WTC11 (cell line): ENCODE data around the gene GNG2. TPM values are rescaled to one million over a fixed set of nuclear protein-coding genes. Genes with fewer than 3 reads are reported as not detected.

ENCODE experiments used
- ATAC-seq: fragments of 200-7000 bp; cut with Tn5 transposase; 2 replicates; pipeline ENCODE4 v1.10.0; 2021; ENCODE audit warnings: mild to moderate bottlenecking, moderate library complexity
- CTCF ChIA-PET: fragments of 300-600 bp; sonication (Branson Sonifier 250); formaldehyde crosslinking; loops from one replicate; lab custom pipeline; 2021; ENCODE audit warnings: antibody characterized with exemption; lab: Charles Lee
- POLR2A ChIA-PET: fragments of 350-600 bp; sonication (Branson Sonifier 250); formaldehyde crosslinking; loops from one replicate; lab custom pipeline; 2021; ENCODE audit warnings: antibody characterized with exemption; lab: Charles Lee
- DNase-seq: peaks from one replicate; pipeline ENCODE4 v3.0.0; 2021; ENCODE audit warnings: low spot score
- H3K27ac Mint-ChIP-seq: 2 replicates; pipeline ENCODE4 v1.8.0; 2021; ENCODE audit warnings: mixed read lengths
- H3K27me3 Mint-ChIP-seq: 2 replicates; pipeline ENCODE4 v1.8.0; 2021; ENCODE audit warnings: low read depth, mild to moderate bottlenecking, moderate library complexity, mixed read lengths
- H3K36me3 Mint-ChIP-seq: 2 replicates; pipeline ENCODE4 v1.8.0; 2021; ENCODE audit warnings: mixed read lengths
- H3K4me1 Mint-ChIP-seq: 2 replicates; pipeline ENCODE4 v1.8.0; 2022; ENCODE audit warnings: mixed read lengths
- H3K4me3 Mint-ChIP-seq: 2 replicates; pipeline ENCODE4 v1.8.0; 2021; ENCODE audit warnings: mild to moderate bottlenecking, moderate library complexity, mixed read lengths
- H3K9me3 Mint-ChIP-seq: 2 replicates; pipeline ENCODE4 v1.8.0; 2021; ENCODE audit warnings: mixed read lengths
- FOXP1 ChIP-seq: sonication (generic); formaldehyde crosslinking; IDR thresholded peaks from 2 replicates; pipeline ENCODE4 v1.8.0; 2022; ENCODE audit warnings: missing genetic modification reagents, mild to moderate bottlenecking, moderate library complexity, borderline replicate concordance
- HMGA2 ChIP-seq: fragments of 250-450 bp; sonication (Bioruptor Pico); IDR thresholded peaks from 2 replicates; pipeline ENCODE4 v1.4.0; 2021; ENCODE audit warnings: mild to moderate bottlenecking, moderate library complexity
- IRF2 ChIP-seq: sonication (generic); formaldehyde crosslinking; IDR thresholded peaks from 2 replicates; pipeline ENCODE4 v1.8.0; 2022; ENCODE audit warnings: low read depth, missing genetic modification reagents, borderline replicate concordance
- KAT7 ChIP-seq: sonication (generic); formaldehyde crosslinking; IDR thresholded peaks from 2 replicates; pipeline ENCODE4 v1.8.1; 2023; ENCODE audit warnings: missing genetic modification reagents, mild to moderate bottlenecking, borderline replicate concordance
- MYBL2 ChIP-seq: sonication (generic); formaldehyde crosslinking; IDR thresholded peaks from 2 replicates; pipeline ENCODE4 v1.8.1; 2023; ENCODE audit warnings: mild to moderate bottlenecking, moderate library complexity, missing genetic modification reagents
- NFE2L1 ChIP-seq: sonication (generic); formaldehyde crosslinking; IDR thresholded peaks from 2 replicates; pipeline ENCODE4 v1.8.1; 2023; ENCODE audit warnings: missing genetic modification reagents
- OVOL2 ChIP-seq: fragments of 250-450 bp; sonication (Bioruptor Pico); IDR thresholded peaks from 2 replicates; pipeline ENCODE4 v1.9.0; 2021; ENCODE audit warnings: mild to moderate bottlenecking, borderline replicate concordance
- PRRX2 ChIP-seq: fragments of 250-450 bp; sonication (Bioruptor Pico); IDR thresholded peaks from 2 replicates; pipeline ENCODE4 v1.8.0; 2021; ENCODE audit warnings: mild to moderate bottlenecking
- RELA ChIP-seq: sonication (generic); formaldehyde crosslinking; IDR thresholded peaks from 2 replicates; pipeline ENCODE4 v1.8.1; 2022; ENCODE audit warnings: missing genetic modification reagents, mild to moderate bottlenecking, borderline replicate concordance
- RORB ChIP-seq: fragments of 250-450 bp; sonication (Bioruptor Pico); IDR thresholded peaks from 2 replicates; pipeline ENCODE4 v1.9.0; 2021; ENCODE audit warnings: mild to moderate bottlenecking
- SP1 ChIP-seq: sonication (generic); formaldehyde crosslinking; conservative IDR thresholded peaks from 2 replicates; pipeline ENCODE4 v1.8.1; 2022; ENCODE audit warnings: missing genetic modification reagents
- TCF7 ChIP-seq: sonication (generic); formaldehyde crosslinking; IDR thresholded peaks from 2 replicates; pipeline ENCODE4 v1.8.0; 2022; ENCODE audit warnings: mild to moderate bottlenecking, low read depth, missing genetic modification reagents, moderate library complexity
- TP53 ChIP-seq: sonication (generic); formaldehyde crosslinking; IDR thresholded peaks from 2 replicates; pipeline ENCODE4 v1.8.1; 2023; ENCODE audit warnings: mild to moderate bottlenecking, missing genetic modification reagents
- ZNF219 ChIP-seq: sonication (generic); formaldehyde crosslinking; IDR thresholded peaks from 2 replicates; pipeline ENCODE4 v1.8.0; 2023; ENCODE audit warnings: missing genetic modification reagents, mild to moderate bottlenecking, borderline replicate concordance
- total RNA-seq: library from RNA; stranded (reverse); gene quantifications from 3 replicates; pipeline ENCODE4 v1.2.3, GENCODE V29; 2021
- TF ChIP-seq, protein P1 (sequence below): sonication (generic); formaldehyde crosslinking; IDR thresholded peaks from 2 replicates; pipeline ENCODE4 v1.8.0; 2022; ENCODE audit warnings: missing genetic modification reagents
- TF ChIP-seq, protein P2 (sequence below): fragments of 250-450 bp; sonication (Bioruptor Pico); IDR thresholded peaks from 2 replicates; pipeline ENCODE4 v2.1.2; 2022; ENCODE audit warnings: mild to moderate bottlenecking, moderate library complexity
- TF ChIP-seq, protein P3 (sequence below): sonication (generic); formaldehyde crosslinking; IDR thresholded peaks from 2 replicates; pipeline ENCODE4 v1.8.1; 2022; ENCODE audit warnings: low read depth, mild to moderate bottlenecking, moderate library complexity, missing genetic modification reagents, borderline replicate concordance
- TF ChIP-seq, protein P4 (sequence below): sonication (generic); formaldehyde crosslinking; IDR thresholded peaks from 2 replicates; pipeline ENCODE4 v1.8.1; 2023; ENCODE audit warnings: mild to moderate bottlenecking, missing genetic modification reagents, borderline replicate concordance
- TF ChIP-seq, protein P5 (sequence below): sonication (generic); formaldehyde crosslinking; IDR thresholded peaks from 2 replicates; pipeline ENCODE4 v1.8.1; 2022; ENCODE audit warnings: missing genetic modification reagents, borderline replicate concordance

The GNG2 gene
- total RNA-seq, 1 experiment from 2014 or later, result 10.7 TPM

DNA sequence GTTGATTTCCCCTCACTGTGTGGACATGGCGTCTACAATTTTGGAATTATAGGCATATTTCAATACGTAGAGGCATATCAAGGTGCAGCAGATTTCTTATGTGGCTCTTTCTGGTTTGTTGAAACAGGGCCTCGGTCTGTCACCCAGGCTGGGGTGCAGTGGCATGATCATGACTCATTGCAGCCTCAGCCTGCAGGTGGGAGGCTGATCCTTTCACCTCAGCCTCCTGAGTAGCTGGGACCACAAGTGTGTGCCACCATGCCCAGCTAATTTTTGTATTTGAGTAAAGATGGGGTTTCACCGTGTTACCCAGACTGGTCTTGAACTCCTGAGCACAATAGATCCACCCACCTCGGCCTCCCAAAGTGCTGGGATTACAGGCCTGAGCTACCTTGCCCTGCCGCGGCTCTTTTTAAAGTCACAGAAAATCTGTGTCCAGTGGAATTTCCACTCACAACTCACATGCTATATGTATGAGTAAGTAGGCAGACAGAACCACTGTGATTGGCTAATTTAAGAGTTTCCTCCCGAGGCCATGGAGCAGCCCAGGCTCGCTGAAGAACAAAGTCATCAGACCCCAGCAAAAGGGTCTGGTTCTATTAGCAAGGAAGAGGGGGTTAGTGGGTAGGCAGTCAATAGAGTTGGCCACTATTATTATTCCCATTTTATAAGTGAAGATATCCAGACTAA is 9.1 kb downstream of the GNG2 start:
- H3K4me3 Mint-ChIP-seq, result no peak overlapping the region
- DNase-seq, result no peak
- H3K4me1 Mint-ChIP-seq, result peaks cover 10% of the 10 kb centered on the region
- no peaks in the 10 kb centered on the region for H3K36me3 Mint-ChIP-seq
- ChIA-PET POLR2A (no interaction called here), CTCF (no interaction called here)
- TF ChIP-seq RORB, result no peak
- no peak for TF ChIP-seq HMGA2 (CRISPR knock-in tag)
- TF ChIP-seq ZNF219 (CRISPR knock-in tag), result no peak
- TF ChIP-seq PRRX2 (CRISPR knock-in tag), result no peak
- TF ChIP-seq KAT7 (CRISPR knock-in tag), result no peak
- TF ChIP-seq SP1, result no peak
- TF ChIP-seq NFE2L1 (CRISPR knock-in tag), result no peak
- TF ChIP-seq, protein P1, sequence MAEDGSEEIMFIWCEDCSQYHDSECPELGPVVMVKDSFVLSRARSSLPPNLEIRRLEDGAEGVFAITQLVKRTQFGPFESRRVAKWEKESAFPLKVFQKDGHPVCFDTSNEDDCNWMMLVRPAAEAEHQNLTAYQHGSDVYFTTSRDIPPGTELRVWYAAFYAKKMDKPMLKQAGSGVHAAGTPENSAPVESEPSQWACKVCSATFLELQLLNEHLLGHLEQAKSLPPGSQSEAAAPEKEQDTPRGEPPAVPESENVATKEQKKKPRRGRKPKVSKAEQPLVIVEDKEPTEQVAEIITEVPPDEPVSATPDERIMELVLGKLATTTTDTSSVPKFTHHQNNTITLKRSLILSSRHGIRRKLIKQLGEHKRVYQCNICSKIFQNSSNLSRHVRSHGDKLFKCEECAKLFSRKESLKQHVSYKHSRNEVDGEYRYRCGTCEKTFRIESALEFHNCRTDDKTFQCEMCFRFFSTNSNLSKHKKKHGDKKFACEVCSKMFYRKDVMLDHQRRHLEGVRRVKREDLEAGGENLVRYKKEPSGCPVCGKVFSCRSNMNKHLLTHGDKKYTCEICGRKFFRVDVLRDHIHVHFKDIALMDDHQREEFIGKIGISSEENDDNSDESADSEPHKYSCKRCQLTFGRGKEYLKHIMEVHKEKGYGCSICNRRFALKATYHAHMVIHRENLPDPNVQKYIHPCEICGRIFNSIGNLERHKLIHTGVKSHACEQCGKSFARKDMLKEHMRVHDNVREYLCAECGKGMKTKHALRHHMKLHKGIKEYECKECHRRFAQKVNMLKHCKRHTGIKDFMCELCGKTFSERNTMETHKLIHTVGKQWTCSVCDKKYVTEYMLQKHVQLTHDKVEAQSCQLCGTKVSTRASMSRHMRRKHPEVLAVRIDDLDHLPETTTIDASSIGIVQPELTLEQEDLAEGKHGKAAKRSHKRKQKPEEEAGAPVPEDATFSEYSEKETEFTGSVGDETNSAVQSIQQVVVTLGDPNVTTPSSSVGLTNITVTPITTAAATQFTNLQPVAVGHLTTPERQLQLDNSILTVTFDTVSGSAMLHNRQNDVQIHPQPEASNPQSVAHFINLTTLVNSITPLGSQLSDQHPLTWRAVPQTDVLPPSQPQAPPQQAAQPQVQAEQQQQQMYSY, result no peak
- no peak for TF ChIP-seq FOXP1 (CRISPR knock-in tag)
- TF ChIP-seq, protein P2, sequence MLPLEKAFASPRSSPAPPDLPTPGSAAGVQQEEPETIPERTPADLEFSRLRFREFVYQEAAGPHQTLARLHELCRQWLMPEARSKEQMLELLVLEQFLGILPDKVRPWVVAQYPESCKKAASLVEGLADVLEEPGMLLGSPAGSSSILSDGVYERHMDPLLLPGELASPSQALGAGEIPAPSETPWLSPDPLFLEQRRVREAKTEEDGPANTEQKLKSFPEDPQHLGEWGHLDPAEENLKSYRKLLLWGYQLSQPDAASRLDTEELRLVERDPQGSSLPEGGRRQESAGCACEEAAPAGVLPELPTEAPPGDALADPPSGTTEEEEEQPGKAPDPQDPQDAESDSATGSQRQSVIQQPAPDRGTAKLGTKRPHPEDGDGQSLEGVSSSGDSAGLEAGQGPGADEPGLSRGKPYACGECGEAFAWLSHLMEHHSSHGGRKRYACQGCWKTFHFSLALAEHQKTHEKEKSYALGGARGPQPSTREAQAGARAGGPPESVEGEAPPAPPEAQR (CRISPR knock-in tag), result no peak
- peaks cover under 1% of the 10 kb centered on the region; the same call in 1 of the 2 replicates for H3K27me3 Mint-ChIP-seq
- ATAC-seq, result no peak
- H3K9me3 Mint-ChIP-seq, result no peaks in the 10 kb centered on the region
- no peak overlapping the region for H3K27ac Mint-ChIP-seq

DNA sequence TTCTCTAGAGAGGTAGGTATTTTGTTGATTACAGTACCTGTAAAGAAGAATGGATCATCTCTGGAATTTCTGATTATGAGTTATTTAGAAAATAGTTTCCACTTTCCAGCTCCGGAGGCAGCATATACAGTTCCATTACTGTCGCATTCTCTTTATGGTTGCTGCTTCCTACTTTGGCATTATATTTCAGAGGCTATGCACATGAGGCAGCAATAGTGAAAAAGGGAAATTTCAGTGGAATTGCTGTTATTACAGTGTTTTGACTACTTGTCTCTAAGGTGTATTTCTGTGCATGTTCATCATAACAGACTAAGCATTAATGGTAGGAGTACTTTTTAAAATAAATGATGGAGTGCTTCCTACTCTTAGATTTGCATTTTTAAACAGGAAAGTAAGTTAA is 10.2 kb downstream of the GNG2 start:
- no peak for ATAC-seq
- H3K4me1 Mint-ChIP-seq, result peaks cover 8% of the 10 kb centered on the region
- H3K36me3 Mint-ChIP-seq, result no peaks in the 10 kb centered on the region
- no peak for DNase-seq
- H3K27me3 Mint-ChIP-seq, result no peaks in the 10 kb centered on the region
- no peak overlapping the region for H3K4me3 Mint-ChIP-seq
- no peak overlapping the region for H3K27ac Mint-ChIP-seq
- ChIA-PET CTCF (interaction anchor here (0.8 kb wide), 1 partner anchor 108 kb away, joined by 3 read pairs; no protein-coding TSS in a partner anchor), POLR2A (no interaction called here)
- no peaks in the 10 kb centered on the region for H3K9me3 Mint-ChIP-seq
- TF ChIP-seq, protein P3, sequence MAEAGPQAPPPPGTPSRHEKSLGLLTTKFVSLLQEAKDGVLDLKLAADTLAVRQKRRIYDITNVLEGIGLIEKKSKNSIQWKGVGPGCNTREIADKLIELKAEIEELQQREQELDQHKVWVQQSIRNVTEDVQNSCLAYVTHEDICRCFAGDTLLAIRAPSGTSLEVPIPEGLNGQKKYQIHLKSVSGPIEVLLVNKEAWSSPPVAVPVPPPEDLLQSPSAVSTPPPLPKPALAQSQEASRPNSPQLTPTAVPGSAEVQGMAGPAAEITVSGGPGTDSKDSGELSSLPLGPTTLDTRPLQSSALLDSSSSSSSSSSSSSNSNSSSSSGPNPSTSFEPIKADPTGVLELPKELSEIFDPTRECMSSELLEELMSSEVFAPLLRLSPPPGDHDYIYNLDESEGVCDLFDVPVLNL (CRISPR knock-in tag), result no peak
- TF ChIP-seq, protein P1, result no peak
- TF ChIP-seq KAT7 (CRISPR knock-in tag) (no peak), MYBL2 (CRISPR knock-in tag) (no peak), HMGA2 (CRISPR knock-in tag) (no peak), TP53 (no peak), RELA (CRISPR knock-in tag) (no peak), TCF7 (no peak), IRF2 (CRISPR knock-in tag) (no peak), PRRX2 (CRISPR knock-in tag) (no peak), OVOL2 (CRISPR knock-in tag) (no peak)
- TF ChIP-seq, protein P4, sequence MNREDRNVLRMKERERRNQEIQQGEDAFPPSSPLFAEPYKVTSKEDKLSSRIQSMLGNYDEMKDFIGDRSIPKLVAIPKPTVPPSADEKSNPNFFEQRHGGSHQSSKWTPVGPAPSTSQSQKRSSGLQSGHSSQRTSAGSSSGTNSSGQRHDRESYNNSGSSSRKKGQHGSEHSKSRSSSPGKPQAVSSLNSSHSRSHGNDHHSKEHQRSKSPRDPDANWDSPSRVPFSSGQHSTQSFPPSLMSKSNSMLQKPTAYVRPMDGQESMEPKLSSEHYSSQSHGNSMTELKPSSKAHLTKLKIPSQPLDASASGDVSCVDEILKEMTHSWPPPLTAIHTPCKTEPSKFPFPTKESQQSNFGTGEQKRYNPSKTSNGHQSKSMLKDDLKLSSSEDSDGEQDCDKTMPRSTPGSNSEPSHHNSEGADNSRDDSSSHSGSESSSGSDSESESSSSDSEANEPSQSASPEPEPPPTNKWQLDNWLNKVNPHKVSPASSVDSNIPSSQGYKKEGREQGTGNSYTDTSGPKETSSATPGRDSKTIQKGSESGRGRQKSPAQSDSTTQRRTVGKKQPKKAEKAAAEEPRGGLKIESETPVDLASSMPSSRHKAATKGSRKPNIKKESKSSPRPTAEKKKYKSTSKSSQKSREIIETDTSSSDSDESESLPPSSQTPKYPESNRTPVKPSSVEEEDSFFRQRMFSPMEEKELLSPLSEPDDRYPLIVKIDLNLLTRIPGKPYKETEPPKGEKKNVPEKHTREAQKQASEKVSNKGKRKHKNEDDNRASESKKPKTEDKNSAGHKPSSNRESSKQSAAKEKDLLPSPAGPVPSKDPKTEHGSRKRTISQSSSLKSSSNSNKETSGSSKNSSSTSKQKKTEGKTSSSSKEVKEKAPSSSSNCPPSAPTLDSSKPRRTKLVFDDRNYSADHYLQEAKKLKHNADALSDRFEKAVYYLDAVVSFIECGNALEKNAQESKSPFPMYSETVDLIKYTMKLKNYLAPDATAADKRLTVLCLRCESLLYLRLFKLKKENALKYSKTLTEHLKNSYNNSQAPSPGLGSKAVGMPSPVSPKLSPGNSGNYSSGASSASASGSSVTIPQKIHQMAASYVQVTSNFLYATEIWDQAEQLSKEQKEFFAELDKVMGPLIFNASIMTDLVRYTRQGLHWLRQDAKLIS (CRISPR knock-in tag), result no peak
- TF ChIP-seq, protein P5, sequence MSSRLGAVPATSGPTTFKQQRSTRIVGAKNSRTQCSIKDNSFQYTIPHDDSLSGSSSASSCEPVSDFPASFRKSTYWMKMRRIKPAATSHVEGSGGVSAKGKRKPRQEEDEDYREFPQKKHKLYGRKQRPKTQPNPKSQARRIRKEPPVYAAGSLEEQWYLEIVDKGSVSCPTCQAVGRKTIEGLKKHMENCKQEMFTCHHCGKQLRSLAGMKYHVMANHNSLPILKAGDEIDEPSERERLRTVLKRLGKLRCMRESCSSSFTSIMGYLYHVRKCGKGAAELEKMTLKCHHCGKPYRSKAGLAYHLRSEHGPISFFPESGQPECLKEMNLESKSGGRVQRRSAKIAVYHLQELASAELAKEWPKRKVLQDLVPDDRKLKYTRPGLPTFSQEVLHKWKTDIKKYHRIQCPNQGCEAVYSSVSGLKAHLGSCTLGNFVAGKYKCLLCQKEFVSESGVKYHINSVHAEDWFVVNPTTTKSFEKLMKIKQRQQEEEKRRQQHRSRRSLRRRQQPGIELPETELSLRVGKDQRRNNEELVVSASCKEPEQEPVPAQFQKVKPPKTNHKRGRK, result no peak
